ENCODE results near the gene ARPC2.

ARPC2 gene

DNA sequence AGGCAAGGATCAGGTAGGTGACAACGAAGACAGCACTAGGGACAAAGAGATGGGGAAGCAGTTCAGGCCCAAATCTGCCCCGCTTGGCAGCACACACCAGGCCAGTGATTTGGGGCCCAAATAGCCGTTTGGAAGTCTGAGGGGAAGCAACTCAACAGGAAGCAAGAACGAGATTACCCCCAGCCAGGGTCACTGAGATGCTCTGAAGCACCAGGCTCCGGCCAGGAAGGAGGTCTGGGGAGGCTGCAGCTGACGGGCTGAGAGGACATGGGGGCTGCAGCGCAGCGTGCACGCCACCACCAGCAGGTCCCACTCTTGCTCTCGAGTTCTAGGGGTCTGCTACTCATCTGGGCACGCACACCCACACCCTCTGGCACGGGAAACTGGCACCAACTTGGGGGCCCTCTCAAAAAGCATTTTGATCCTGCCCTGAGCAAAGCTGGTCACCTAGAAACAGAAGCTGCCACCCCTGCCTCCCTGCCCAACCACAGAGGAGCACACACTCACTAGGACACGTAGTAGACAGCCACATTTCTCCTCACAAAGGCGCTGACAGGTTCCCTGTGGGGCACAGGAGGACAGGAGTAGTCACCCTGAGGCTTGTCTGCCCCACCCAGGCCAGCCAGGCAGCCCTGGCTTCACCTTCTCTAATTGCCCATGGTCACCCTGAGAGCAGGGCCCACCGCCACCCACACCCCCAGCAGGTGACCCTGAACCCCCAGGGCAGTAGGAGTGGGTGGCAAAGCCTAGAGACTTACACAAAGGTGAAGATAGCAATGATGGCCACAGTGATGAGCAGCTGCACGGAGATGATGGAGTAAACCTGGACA is 61.8 kb downstream of the ARPC2 start:
- DNase-seq (ENCODE audit: low read depth, low spot score): no peak
- no peak overlapping the region for H3K4me3 ChIP-seq (ENCODE audit: low read length)

DNA sequence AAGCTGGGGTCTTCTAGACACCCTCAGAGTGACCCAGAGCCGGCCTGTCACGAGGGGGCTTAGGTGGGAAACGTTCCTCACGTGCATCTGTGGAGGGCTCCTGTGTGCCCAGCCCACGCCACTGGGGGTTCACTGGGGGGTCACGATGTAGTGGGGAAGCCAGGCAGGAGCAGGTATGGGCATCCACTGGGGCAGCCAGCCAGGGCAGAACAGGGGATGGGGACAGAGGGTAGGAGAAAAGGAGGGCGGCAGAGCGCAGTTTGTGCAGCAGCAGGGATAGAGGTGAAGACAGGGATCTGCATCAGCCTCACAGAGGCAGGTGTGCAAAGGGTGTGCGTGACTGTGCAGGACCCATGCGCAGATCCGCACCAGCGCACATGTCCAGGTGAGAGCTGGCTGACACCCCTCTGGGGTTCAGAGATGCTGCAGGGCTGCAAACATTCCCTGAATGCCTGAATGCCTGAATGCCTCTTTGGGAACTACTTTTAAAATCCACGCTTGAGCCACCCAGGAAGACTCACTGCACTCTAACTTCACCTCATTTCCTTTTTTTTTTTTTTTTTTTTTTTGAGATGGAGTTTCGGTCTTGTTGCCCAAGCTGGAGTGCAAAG is 63.4 kb downstream of the ARPC2 start:
- no peak for DNase-seq (ENCODE audit: low read depth, low spot score)
- H3K4me3 ChIP-seq (ENCODE audit: low read length): no peak overlapping the region

DNA sequence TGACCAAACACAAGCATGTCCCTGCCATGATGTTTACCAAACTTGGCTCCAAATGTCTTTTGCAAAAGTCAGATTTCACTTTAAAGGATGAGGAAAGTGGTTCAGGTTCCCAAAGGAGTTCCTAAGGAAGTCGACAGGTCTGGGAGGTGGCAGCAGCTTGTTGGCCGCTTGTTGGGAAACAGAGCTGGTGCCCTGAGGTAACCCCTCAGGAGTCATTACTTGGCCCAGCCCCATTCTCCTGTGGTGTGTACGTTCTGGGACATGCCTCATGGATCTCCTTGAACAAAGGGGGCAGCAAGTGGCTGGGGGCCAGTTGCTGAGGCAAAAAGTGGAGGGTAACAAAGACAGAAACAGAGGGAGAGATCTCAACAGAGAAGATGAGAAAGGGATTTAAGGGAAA is 64.5 kb downstream of the ARPC2 start:
- no peak overlapping the region for H3K4me3 ChIP-seq (ENCODE audit: low read length)
- DNase-seq (ENCODE audit: low read depth, low spot score): no peak

DNA sequence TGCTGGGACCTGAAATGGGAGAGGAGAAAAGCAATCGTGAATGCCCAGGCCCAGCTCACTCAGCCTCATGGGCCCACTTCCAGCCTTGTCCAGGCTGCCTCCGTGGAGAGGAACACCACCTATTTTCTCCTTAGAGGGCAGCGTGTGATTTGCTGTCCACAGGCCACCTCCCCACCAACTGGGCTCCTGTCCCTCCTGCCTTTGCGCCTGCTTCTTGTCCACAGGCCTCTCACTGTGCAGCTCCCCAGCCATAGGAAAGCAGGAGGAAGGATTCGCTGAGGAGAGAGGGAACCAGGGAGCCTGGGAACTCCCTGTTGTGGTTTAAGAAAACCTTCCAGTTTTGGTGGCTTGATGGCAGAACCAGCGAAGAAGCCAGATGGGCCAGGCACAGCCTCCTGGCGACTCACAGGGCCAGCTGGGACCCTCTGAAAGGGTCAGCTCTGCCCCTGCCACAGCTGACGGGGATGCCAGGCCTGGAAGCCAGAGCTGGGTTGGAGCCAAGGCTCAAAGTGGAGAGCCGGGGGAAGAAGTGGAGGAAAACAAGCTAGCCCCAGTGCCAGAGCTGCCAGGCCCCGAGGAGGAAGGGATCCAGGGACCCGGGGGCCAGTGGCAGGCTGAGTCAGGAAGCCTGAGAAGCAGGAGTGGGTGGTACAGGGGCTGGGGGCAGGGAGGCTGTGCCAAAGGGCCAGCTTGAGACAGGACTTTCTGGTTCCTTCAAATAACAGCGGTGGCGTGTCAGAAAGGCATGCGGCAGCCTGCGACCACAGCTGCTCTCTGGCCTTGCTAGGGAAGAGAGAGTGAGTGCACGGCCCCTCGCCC is 65.4 kb downstream of the ARPC2 start:
- no peak overlapping the region for H3K4me3 ChIP-seq (ENCODE audit: low read length)
- DNase-seq (ENCODE audit: low read depth, low spot score): no peak

DNA sequence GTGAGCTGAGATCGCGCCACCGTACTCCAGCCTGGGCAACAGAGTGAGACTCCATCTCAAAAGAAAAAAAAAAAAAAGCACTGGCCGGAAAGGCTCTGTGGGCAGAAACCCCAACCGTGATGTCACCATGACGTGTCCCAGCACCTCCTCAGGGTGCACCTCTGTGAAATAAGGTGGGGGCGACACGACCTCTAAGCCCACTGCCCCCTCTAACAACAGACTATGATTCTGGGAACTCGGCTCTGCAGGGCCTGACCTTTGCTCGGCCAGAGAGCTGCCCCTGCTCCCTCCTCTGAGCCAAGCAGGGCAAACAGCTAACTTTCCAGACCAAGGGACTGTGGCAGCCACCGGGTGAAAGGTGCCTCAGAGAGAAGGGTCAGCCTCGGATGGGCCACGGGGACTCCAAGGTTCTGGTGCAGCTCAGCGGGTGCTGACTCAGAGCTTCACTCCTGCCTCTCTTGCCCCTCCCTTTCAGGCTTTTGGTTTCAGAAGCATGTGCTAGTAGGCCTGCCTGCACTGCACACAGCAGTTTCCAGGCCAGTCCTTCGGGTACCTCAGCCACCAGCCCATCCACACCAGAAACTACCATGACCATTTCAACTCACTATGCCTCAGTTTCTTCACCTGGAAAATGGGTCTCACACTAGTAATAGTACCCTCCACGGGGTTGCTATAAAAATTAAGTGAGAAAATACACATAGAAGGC is 67.3 kb downstream of the ARPC2 start:
- DNase-seq (ENCODE audit: low read depth, low spot score): no peak
- H3K4me3 ChIP-seq (ENCODE audit: low read length): no peak overlapping the region

DNA sequence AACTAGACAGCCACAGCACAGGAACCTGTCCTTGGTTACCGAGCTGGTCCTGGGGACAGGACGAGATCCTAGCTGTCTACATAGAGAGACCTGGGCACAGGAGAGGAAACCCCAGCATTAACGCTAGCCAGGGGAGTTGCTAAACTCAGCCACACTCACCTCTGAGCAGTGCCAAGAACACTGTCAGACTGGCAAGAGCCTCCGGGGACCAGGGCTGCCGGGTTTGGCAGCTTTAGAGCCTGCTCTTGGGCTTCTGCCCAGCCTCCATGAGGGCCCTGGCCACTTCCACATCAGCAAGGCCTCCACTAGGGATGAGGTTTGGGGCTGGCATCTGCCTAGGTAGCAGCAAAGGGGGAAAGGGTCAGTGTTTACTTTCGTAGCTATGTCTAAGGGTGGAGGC is 68.6 kb downstream of the ARPC2 start:
- no peak overlapping the region; the same call in 1 of the 2 replicates for H3K4me3 ChIP-seq (ENCODE audit: low read length)
- no peak for DNase-seq (ENCODE audit: low read depth, low spot score)

DNA sequence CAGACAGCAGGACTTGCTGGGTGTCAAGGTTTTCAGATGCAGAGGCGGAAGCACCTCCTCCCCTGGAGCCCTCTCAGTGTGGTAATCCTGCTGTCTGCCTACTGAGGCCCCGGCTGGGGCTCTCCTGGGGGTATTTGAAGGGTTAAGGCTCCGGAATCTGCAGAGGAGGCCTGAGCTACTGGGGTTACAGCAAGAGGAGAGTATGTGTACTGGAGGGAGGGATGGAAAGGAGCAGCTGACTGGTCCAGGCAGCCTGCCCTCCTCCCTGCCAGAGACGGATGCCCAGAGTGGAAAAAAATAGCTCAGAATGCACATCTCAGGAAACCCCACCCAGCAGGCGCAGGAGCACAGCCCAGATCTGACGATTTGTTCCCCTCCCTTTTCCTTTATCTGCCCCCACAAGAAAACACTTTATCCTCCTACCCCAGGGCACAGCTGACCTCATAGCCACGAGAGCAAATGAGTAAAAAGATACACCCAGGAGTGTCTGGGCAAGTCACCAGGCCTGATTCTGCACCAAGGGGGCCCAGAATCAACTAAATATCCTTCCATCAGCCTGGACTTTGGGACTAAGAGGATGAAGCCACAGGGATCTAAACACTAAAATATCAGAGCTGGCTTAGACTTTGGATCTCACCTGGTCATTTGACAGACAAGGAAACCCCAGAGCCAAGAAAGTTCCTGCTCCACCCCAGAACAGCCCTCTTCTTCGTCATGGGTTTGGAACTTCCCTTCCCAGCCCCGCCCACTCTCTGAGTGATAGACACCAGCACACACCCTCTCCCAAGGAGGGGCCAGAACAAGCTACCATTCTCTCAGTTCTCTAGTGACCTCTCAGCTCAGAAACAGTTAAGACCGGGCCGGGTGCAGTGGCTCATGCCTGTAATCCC is 69.8 kb downstream of the ARPC2 start:
- DNase-seq (ENCODE audit: low read depth, low spot score): peak; percentile 80
- peak overlapping the region; percentile 62 for H3K4me3 ChIP-seq (ENCODE audit: low read length)

DNA sequence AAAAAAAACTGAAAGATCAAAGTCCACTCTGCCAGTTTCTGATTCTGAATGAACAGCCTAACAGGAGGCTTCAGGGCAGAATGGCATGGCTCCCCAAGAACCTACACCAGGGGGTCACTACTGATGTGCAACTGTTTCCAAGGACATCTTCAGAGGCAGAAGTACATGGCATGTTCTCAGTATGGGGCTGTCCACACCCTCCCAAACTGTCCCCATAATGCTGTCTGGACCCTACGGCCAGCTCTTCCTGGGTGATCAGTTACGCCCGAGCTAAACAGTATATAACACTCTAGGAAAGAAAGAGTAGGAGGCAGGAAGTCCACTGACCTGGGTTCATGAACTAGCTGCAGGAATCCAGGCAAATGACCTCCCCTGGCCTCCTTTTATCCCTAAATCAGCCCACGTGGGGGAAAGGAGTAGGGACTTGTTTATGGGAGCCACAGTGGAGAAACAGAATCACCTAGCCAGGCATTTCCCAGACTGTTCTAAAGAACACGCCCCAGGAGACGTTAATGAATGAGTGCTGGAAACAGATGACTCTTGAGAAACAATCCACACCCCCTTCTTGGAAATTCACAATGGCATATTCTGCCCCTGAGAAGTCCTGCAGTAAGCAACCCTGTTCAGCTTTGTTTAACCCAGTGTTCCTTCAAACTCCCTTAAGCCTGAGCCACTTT is 72.8 kb downstream of the ARPC2 start:
- H3K4me3 ChIP-seq (ENCODE audit: low read length): no peak overlapping the region
- DNase-seq (ENCODE audit: low read depth, low spot score): no peak

DNA sequence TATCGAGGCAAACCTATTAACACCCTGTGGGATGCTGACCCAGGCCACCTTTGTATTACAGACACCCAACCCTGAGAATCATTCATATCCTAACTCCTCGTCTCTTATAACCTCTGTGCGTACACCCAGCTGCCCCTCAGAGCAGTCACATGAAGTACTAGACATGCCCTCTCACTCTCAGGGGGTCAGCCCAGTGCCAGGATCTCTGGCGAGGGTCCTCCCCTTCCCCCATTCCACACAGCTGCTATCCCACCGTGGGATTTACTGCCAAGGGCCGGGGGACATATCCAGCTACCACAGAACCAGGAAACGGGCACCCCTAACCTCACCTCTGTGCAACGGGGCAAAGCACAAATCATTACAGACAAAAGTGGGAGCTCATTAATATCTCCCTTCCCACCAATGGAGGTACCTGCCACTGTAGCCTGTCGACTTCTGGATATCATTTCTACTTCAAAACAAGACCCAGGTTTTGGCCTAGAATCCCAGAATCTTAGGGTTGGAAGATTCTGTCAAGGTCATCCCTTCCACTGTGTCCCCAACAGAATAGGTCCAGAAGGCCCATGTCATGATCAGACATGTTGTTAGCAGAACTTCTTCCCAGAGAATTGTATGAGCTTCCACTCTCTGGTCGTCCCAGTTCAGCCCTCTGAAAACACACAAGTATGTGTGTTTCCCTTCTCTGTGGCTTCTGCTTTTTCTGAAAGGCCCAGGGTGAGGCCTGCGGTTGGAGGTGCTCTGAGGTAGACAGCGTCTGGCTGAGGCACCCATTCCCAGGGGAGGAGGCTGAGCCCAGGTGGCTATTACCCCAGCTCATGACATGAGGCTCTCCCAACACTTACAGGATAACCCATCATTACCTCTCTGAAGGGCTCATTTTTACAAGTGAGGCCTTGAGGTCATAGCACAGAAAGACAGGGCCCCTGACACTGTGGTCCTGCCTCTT is 73.6 kb downstream of the ARPC2 start:
- DNase-seq (ENCODE audit: low read depth, low spot score): peak; percentile 65
- H3K4me3 ChIP-seq (ENCODE audit: low read length): no peak overlapping the region

DNA sequence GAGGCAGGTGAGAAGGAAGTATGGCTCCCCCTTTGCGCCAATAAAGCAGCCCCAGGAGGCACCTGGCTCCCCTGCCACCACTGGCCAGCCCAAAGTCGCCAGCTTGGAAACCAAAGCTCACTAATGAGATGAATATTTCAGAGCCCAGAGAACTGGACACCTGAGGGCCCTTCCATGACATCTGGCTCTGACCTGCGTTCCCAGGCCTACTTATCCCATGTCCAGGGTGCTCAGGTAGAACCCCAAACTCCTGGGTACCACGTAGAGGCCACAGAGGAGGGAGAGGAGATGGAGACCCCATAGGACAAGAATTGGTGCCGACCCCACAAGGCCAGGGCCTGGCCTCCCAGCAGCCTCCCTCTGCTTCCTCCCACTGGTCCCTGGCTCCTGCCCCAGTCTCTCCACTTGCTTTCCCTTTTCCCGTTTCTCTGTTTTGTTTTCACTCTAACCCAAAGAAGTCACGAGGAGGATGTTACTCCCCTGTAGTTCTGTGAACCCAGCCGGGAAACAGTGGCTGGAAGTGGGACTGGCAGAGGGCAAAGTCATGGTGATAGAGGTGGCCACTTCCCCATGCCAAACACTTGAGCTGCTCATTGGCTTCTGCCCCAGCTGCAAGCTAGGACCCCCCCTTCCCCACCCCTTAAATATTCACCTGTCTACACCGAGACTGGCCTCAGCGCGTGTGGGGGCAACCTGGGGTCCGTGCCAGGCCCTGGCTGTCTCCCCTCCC is 74.5 kb downstream of the ARPC2 start:
- H3K4me3 ChIP-seq (ENCODE audit: low read length): peak overlapping the region; percentile 23; the same call in 1 of the 2 replicates
- no peak for DNase-seq (ENCODE audit: low read depth, low spot score)

DNA sequence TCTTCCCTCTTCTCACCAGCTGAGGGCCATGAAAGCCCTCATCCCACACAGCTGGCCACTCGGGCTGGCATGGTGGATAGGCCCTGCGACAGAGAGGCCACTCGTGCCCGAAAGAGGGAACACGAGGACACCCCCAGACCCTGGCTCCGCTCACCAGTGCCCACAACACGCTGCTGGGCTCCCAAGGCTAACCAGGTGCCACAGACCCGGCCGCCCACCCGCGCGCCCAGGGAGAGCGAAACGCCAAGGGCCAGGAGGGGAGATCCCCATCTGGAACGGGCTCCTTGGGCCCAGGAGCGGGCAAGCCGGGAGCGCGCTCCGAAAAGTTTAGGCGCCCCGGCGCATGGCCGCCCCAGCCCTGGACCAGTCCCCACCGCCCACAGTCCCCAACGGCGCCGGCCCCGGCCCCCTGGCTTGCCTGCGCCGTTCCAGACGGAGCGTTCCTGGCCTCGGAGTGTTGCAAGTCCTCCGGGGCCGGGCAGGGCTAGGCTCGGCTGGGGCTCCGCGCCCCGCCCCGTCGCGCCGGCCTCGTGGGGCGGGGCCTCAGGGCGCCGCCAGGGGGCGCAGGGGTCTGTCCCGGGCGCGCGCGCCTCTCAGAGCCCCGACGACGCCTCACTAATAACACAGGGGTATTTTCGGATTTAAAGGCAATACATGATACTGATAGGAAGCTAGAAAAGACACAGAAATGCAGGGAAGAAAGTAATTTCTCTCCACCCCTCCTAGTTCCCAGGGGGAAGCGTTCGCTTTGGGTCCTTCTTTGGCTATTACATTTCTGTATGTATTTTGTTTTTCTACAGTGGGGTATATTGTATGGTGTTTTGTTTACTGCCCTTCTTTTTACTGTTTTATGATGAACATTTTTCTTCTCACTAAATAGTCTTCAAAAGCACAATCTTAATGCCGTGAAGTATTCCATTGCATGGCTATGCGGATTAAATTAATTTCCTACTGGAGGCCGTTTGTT is 75.3 kb downstream of the ARPC2 start, which contains the start of gene TMBIM1:
Gene TMBIM1 (minus strand): TSS at position 456 of the 967 bp plus-strand sequence. CDS start 10,362 bp downstream, outside the sequence.
- H3K4me3 ChIP-seq (ENCODE audit: low read length): peak within 1 kb of the TSS; percentile 23

DNA sequence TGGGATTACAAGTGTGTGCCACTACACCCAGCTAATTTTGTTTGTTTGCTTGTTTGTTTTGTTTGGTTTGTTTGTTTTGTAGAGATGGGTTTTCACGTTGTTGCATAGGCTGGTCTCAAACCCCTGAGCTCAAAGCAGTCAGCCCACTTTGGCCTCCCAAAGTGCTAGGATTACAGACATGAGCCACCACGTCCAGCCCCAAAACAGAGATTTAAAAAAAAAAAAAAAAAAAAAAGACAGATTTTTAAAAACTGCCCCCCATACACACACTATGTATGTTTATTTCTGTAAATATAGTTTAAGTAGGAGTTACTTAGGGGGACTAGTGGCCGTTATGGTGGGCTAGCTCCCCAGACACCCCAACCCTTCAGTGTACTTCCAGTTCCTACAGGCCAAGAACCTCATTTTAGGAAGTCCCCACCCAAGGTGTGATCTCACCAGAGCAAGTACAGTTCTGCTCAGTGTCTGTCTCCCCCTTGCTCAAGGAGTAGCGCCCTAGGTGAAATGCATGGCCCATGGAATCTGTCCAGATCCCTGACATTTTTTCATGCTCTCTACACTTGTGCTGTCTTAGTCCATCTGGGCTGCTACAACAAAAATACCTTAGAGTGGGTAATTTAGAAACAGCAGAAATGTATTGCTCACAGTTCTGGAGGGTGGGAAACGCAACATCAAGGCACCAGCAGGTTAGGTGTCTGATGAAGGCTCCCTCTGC is 76.9 kb downstream of the ARPC2 start:
- DNase-seq (ENCODE audit: low read depth, low spot score): no peak
- no peak overlapping the region for H3K4me3 ChIP-seq (ENCODE audit: low read length)

More for the DNA sequence above, 75.3 kb downstream of the ARPC2 start, which contains the start of gene TMBIM1:
- no peak for DNase-seq (ENCODE audit: low read depth, low spot score)

DNA sequence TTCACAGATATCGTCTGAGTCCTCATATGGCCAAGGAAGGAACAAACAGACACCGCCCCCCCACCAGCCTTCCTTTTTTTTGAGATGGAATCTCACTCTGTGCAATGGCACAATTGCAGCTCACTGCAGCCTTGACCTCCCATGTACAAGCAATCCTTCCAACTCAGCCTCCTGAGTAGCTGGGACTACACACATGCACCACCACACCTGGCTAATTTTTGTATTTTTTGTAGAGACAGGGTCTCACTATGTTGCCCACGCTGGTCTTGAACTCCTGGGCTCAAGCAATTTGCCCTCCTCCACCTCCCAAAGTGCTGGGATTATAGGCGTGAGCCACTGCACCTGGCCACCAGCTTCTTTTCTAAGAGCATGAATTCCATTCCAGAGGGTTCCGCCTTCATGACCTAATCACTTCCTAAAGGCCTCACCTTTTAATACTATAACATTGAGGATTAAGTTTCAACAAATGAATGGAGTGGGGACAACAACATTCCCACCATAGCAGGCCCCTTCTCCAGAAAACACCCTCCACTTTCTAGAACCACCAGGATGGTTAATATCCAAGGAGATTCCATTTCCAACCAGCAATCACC is 77.5 kb downstream of the ARPC2 start:
- no peak for DNase-seq (ENCODE audit: low read depth, low spot score)
- H3K4me3 ChIP-seq (ENCODE audit: low read length): no peak overlapping the region

DNA sequence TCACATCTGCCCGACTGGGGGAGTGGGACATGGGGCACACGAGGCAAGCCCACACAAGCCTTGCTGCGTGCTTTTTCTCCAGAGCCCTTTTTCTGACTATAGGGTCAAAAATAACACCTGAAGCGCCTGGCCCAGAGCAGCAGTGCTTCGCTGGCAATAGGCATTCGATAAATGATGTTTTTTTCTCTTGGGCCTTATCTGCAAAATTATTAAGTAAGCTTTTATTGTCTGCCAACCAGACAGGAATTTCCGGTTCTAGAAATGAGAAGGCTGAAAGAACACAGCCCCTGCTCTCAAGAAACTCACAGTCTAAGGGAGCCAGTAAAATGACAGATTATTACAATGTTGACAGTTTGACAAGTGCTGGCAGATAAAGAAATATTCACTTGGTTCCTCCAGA is 78.0 kb downstream of the ARPC2 start:
- no peak for DNase-seq (ENCODE audit: low read depth, low spot score)
- no peak overlapping the region for H3K4me3 ChIP-seq (ENCODE audit: low read length)
